ENCODE data around the gene UBE2O.

- no peak for TF ChIP-seq CTCF (IDR thresholded peaks at IDR 0.05; ENCODE audit: low read length)
- no peak for TF ChIP-seq EZH2phosphoT487 (IDR thresholded peaks at IDR 0.05; ENCODE audit: low read length)
Observed at GRCh38 chr17:76501018-76501826, 48.3 kb upstream of the UBE2O start, which contains the start of gene RHBDF2.

Measured in MM.1S (cell line).